ENCODE results near the gene DUSP10.

Gene DUSP10

GRCh38 chr1:221741703-221742554 is at the start of gene DUSP10:
Gene DUSP10 (minus strand): TSS chr1:221742089. CDS start chr1:221739744, 2,345 bp downstream.
- DNase-seq (ENCODE audit: low read depth): peak; percentile 99
- TF ChIP-seq CTCF (conservative IDR thresholded peaks at IDR 0.05; ENCODE audit: control insufficient read depth, insufficient read depth, low read depth, low read length): no peak
- H3K4me3 ChIP-seq (ENCODE audit: control insufficient read depth, low read depth, low read length): peak within 1 kb of the TSS; percentile 98

GRCh38 chr1:221788466-221788865 is 46.6 kb upstream of the DUSP10 start:
- DNase-seq (ENCODE audit: low read depth): no peak
- TF ChIP-seq CTCF (conservative IDR thresholded peaks at IDR 0.05; ENCODE audit: control insufficient read depth, insufficient read depth, low read depth, low read length): no peak
- H3K4me3 ChIP-seq (ENCODE audit: control insufficient read depth, low read depth, low read length): no peak overlapping the region

- H3K4me3 ChIP-seq (ENCODE audit: control insufficient read depth, low read depth, low read length): no peak overlapping the region
- TF ChIP-seq CTCF (conservative IDR thresholded peaks at IDR 0.05; ENCODE audit: control insufficient read depth, insufficient read depth, low read depth, low read length): no peak
- no peak for DNase-seq (ENCODE audit: low read depth)
Observed at GRCh38 chr1:221786647-221787046, 44.8 kb upstream of the DUSP10 start.

- no peak for DNase-seq (ENCODE audit: low read depth)
- no peak overlapping the region for H3K4me3 ChIP-seq (ENCODE audit: control insufficient read depth, low read depth, low read length)
Observed at GRCh38 chr1:221783936-221784335, 42.0 kb upstream of the DUSP10 start.

GRCh38 chr1:221783437-221783836 is 41.5 kb upstream of the DUSP10 start:
- TF ChIP-seq CTCF (conservative IDR thresholded peaks at IDR 0.05; ENCODE audit: control insufficient read depth, insufficient read depth, low read depth, low read length): no peak
- no peak overlapping the region for H3K4me3 ChIP-seq (ENCODE audit: control insufficient read depth, low read depth, low read length)
- DNase-seq (ENCODE audit: low read depth): no peak

More at GRCh38 chr1:221783936-221784335, 42.0 kb upstream of the DUSP10 start:
- TF ChIP-seq CTCF (conservative IDR thresholded peaks at IDR 0.05; ENCODE audit: control insufficient read depth, insufficient read depth, low read depth, low read length): no peak

- no peak for DNase-seq (ENCODE audit: low read depth)
- no peak overlapping the region for H3K4me3 ChIP-seq (ENCODE audit: control insufficient read depth, low read depth, low read length)
- no peak for TF ChIP-seq CTCF (conservative IDR thresholded peaks at IDR 0.05; ENCODE audit: control insufficient read depth, insufficient read depth, low read depth, low read length)
Observed at GRCh38 chr1:221782970-221783369, 41.1 kb upstream of the DUSP10 start.

Measured in fibroblast of mammary gland (primary cell).